Mucosa of stomach (tissue), 1 donor: Measurements from ENCODE around the gene IBA57.

Experiments used
- H3K27me3 ChIP-seq: one replicate; pipeline ENCODE4 v1.7.0; 2013; ENCODE audit warnings: mild to moderate bottlenecking, low read length; ENCODE audit not compliant: control insufficient read depth, insufficient read depth
- H3K36me3 ChIP-seq: one replicate; pipeline ENCODE4 v1.7.0; 2013; ENCODE audit warnings: low read length; ENCODE audit not compliant: control insufficient read depth, insufficient read depth
- H3K4me1 ChIP-seq: one replicate; pipeline ENCODE4 v1.7.0; 2013; ENCODE audit warnings: mild to moderate bottlenecking, low read length; ENCODE audit not compliant: control insufficient read depth, insufficient read depth
- H3K4me3 ChIP-seq: one replicate; pipeline ENCODE4 v1.7.0; 2013; ENCODE audit warnings: low read length
- H3K9ac ChIP-seq: one replicate; pipeline ENCODE4 v1.7.0; 2013; ENCODE audit warnings: mild to moderate bottlenecking, low read length, moderate library complexity
- H3K9me3 ChIP-seq: one replicate; pipeline ENCODE4 v1.7.0; 2013; ENCODE audit warnings: mild to moderate bottlenecking, low read length, moderate library complexity; ENCODE audit not compliant: control insufficient read depth
- donor health status: Pancreatic carcinoma.

IBA57 gene

DNA sequence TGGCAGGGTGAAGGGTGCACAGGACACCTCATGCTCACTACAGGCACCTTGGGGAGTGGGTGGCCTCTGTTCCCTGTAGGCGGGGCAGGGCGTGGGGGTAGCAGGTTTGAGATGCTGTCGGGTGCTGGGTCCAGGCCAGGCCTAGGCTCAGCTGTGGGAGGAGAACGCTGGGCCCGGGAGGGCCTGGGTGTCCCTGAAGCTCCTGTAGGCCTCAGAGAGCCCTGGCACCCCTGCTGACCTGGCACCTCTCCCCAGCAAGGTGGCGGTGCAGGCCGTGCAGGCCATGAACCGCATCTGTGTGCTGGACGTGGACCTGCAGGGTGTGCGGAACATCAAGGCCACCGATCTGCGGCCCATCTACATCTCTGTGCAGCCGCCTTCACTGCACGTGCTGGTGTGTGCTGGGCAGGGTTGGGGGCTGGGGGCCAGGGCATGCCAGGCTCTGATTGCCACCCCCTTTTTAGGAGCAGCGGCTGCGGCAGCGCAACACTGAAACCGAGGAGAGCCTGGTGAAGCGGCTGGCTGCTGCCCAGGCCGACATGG lies 18.4 kb upstream of the IBA57 start:
- Histone ChIP-seq H3K4me1 (peaks cover 62% of the 10 kb centered on the region), H3K9ac (no peak overlapping the region), H3K27me3 (no peaks in the 10 kb centered on the region), H3K4me3 (no peak overlapping the region), H3K36me3 (peaks cover 4% of the 10 kb centered on the region), H3K9me3 (no peaks in the 10 kb centered on the region)

- H3K9me3 ChIP-seq, result no peaks in the 10 kb centered on the region
- H3K9ac ChIP-seq, result no peak overlapping the region
- H3K4me3 ChIP-seq, result no peak overlapping the region
- H3K27me3 ChIP-seq, result no peaks in the 10 kb centered on the region
- H3K36me3 ChIP-seq, result peaks cover 4% of the 10 kb centered on the region
- peaks cover 56% of the 10 kb centered on the region for H3K4me1 ChIP-seq
These were observed 17.8 kb upstream of the IBA57 start for GRCh38 chr1:228147768-228148167.

- Histone ChIP-seq H3K36me3 (peaks cover 4% of the 10 kb centered on the region), H3K9me3 (no peaks in the 10 kb centered on the region), H3K4me1 (peaks cover 51% of the 10 kb centered on the region), H3K9ac (peak overlapping the region; percentile 55), H3K4me3 (no peak overlapping the region), H3K27me3 (no peaks in the 10 kb centered on the region)
These were observed 17.3 kb upstream of the IBA57 start for GRCh38 chr1:228148196-228148861.

GRCh38 chr1:228148935-228149405 lies 16.6 kb upstream of the IBA57 start:
- Histone ChIP-seq H3K9ac (peak overlapping the region; percentile 55), H3K27me3 (no peaks in the 10 kb centered on the region), H3K4me1 (peaks cover 44% of the 10 kb centered on the region), H3K4me3 (no peak overlapping the region), H3K36me3 (peaks cover 4% of the 10 kb centered on the region), H3K9me3 (no peaks in the 10 kb centered on the region)

DNA sequence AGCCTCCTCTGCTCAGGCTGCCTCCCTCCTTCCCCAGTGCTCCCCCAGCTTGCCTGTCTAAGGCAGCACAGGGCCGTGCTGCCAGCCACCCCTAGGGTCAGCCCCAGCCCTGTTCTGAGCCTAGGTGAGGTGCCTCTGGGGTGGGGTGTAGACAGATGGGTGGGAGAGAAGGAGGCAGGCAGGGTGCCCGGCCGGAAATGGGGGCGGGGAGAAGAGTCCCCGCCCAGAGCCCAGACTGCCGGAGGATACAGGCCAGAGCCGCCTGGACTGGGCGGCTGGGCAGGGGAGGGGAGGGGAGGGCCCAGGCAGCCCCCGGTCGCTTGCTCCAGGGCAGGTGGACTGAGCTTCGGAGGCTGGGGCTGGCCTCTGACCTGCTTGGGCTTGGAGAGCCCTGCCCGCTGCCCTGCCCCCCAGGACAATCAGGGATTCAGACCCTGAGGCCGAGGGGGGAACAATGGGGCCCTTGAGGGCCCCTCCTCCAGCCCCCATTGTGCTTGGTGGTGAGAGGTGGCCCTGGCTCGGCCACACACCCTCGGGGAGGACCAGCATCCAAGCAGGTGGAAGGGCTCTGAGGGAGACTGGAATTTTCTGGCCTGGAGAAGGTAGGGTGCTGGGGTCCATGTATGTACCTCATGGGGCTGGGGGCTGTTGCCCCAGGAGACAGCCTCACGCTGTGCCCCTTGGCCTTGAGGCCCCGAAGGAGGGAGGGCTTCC lies 16.0 kb upstream of the IBA57 start, which contains the start of gene GJC2:
TSS of gene GJC2 (plus strand) at position 525 of the 714 bp plus-strand sequence. CDS start 7,829 bp downstream, outside the sequence.
- no peak within 1 kb of the TSS for H3K4me3 ChIP-seq
- no peaks in the 10 kb centered on the region for H3K27me3 ChIP-seq
- H3K9me3 ChIP-seq, result no peaks in the 10 kb centered on the region
- peaks cover 4% of the 10 kb centered on the region for H3K36me3 ChIP-seq
- H3K9ac ChIP-seq, result peak within 1 kb of the TSS; percentile 55
- H3K4me1 ChIP-seq, result peaks cover 38% of the 10 kb centered on the region

GRCh38 chr1:228150120-228150460 lies 15.5 kb upstream of the IBA57 start:
- Histone ChIP-seq H3K4me1 (peaks cover 36% of the 10 kb centered on the region), H3K27me3 (no peaks in the 10 kb centered on the region), H3K4me3 (no peak overlapping the region), H3K9ac (peak overlapping the region; percentile 43), H3K36me3 (peaks cover 4% of the 10 kb centered on the region), H3K9me3 (no peaks in the 10 kb centered on the region)

- H3K27me3 ChIP-seq, result no peaks in the 10 kb centered on the region
- peaks cover 4% of the 10 kb centered on the region for H3K36me3 ChIP-seq
- no peaks in the 10 kb centered on the region for H3K9me3 ChIP-seq
- peak overlapping the region; percentile 43 for H3K9ac ChIP-seq
- H3K4me3 ChIP-seq, result no peak overlapping the region
- H3K4me1 ChIP-seq, result peaks cover 40% of the 10 kb centered on the region
These were observed 15.0 kb upstream of the IBA57 start for GRCh38 chr1:228150461-228151179.

- no peak overlapping the region for H3K4me3 ChIP-seq
- H3K9ac ChIP-seq, result peak overlapping the region; percentile 43
- H3K9me3 ChIP-seq, result no peaks in the 10 kb centered on the region
- peaks cover 4% of the 10 kb centered on the region for H3K36me3 ChIP-seq
- no peaks in the 10 kb centered on the region for H3K27me3 ChIP-seq
- H3K4me1 ChIP-seq, result peaks cover 40% of the 10 kb centered on the region
These were observed 14.3 kb upstream of the IBA57 start for GRCh38 chr1:228151180-228151925.

GRCh38 chr1:228152097-228152917 lies 13.3 kb upstream of the IBA57 start:
- Histone ChIP-seq H3K9ac (no peak overlapping the region), H3K36me3 (no peaks in the 10 kb centered on the region), H3K27me3 (no peaks in the 10 kb centered on the region), H3K4me1 (peaks cover 40% of the 10 kb centered on the region), H3K9me3 (no peaks in the 10 kb centered on the region), H3K4me3 (no peak overlapping the region)

DNA sequence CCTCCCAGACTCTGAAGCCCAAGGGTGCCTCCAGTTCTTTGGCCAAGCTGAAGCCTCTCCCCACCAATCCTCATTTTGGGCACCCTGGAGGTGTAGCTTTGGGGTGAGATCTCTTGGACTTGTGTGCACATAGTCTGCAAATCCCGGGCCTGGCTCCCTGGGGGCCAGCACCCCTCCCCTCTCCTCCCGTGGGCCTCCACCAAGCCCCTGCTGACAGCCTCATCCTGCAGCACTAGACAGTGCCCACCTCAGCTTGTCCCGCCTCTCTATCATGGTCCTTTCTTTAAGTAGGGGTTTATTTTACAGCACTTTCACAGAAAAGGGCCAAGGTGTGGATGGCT lies 12.7 kb upstream of the IBA57 start:
- peaks cover 40% of the 10 kb centered on the region for H3K4me1 ChIP-seq
- no peaks in the 10 kb centered on the region for H3K27me3 ChIP-seq
- no peaks in the 10 kb centered on the region for H3K9me3 ChIP-seq
- H3K9ac ChIP-seq, result no peak overlapping the region
- H3K36me3 ChIP-seq, result no peaks in the 10 kb centered on the region
- no peak overlapping the region for H3K4me3 ChIP-seq
